Lung (tissue), 12 donors: ENCODE results near the gene SYNE3. TPM values are rescaled to one million over a fixed set of nuclear protein-coding genes. Genes with fewer than 3 reads are reported as not detected.

Experiments used
- ATAC-seq: fragments of 200-7000 bp; cut with Tn5 transposase; one replicate; pipeline ENCODE4 v1.9.1; 2020; ENCODE audit warnings: moderate number of reproducible peaks; ENCODE audit not compliant: insufficient read depth, low FRiP score
- DNase-seq, 3 donors: peaks; one replicate each; pipeline ENCODE4 v3.0.0-alpha.2; 2013 to 2017
- H3K27ac ChIP-seq, 2 donors: one replicate each; pipeline ENCODE4 v1.5.1; 2013; ENCODE audit warnings: mild to moderate bottlenecking in 2 of 2, moderate library complexity in 2 of 2, control low read depth in 1 of 2, inconsistent platforms in 1 of 2, low read depth in 1 of 2, low read length in 1 of 2
- H3K27me3 ChIP-seq, 3 donors: one replicate each; pipeline ENCODE4 v1.5.1; 2013; ENCODE audit warnings: low read length in 2 of 3; ENCODE audit not compliant: control insufficient read depth in 3 of 3, insufficient read depth in 3 of 3
- H3K36me3 ChIP-seq, 4 donors: one replicate each; pipeline ENCODE4 v1.5.1; 2013; ENCODE audit warnings: low read length in 4 of 4, mild to moderate bottlenecking in 1 of 4, moderate library complexity in 1 of 4; ENCODE audit not compliant: control insufficient read depth in 4 of 4, insufficient read depth in 4 of 4
- H3K4me1 ChIP-seq, 5 donors: one replicate each; pipeline ENCODE4 v1.5.1; 2013; ENCODE audit warnings: low read length in 5 of 5, mild to moderate bottlenecking in 2 of 5, moderate library complexity in 1 of 5; ENCODE audit not compliant: control insufficient read depth in 5 of 5, insufficient read depth in 5 of 5
- H3K4me3 ChIP-seq: one replicate; pipeline ENCODE4 v1.5.1; 2013; ENCODE audit warnings: mild to moderate bottlenecking, control low read depth, moderate library complexity
- H3K9ac ChIP-seq, 2 donors: one replicate each; pipeline ENCODE4 v1.5.1; 2013; ENCODE audit warnings: low read length in 2 of 2, control low read depth in 1 of 2; ENCODE audit not compliant: insufficient read depth in 1 of 2
- H3K9me3 ChIP-seq, 4 donors: one replicate each; pipeline ENCODE4 v1.5.1; 2013; ENCODE audit warnings: low read length in 3 of 4, mild to moderate bottlenecking in 1 of 4, moderate library complexity in 1 of 4; ENCODE audit not compliant: control insufficient read depth in 4 of 4, insufficient read depth in 3 of 4
- CTCF ChIP-seq: IDR thresholded peaks from 2 replicates; pipeline ENCODE4 v1.5.1; 2012; ENCODE audit warnings: mild to moderate bottlenecking; ENCODE audit errors: control extremely low read depth, extremely low read depth
- WGBS, 2 donors: extraction: QIAGEN DNeasy Blood & Tissue Kit; methylation state at CpG; one replicate each; pipeline ENCODE4 v1.1.7; 2013; 5-methylcytosine and 5-hydroxymethylcytosine counted together
- polyA plus RNA-seq, 2 donors: library from polyadenylated mRNA; stranded (reverse); fragments of 200-250 nt; gene quantifications; one replicate each; pipeline ENCODE4 v1.2.1, GENCODE V29; 2013
- total RNA-seq, 2 donors: library from RNA; depleted of rRNA in 1 of 2; stranded (reverse); fragments of >200 nt in 1 of 2; gene quantifications; one replicate each; pipeline ENCODE4 v1.2.1, GENCODE V29; 2014 to 2021
- donor health status: control.
- donor health status: control.
- donor health status: Bipolar disorder and iron deficiency.
- donor health status: healthy.
- donor health status: DM: yes; HTN: yes; CAD: no.

The SYNE3 gene
- total and polyA plus RNA-seq, 4 donors = 2.7 to 30.5 (median 6.1) TPM

DNA sequence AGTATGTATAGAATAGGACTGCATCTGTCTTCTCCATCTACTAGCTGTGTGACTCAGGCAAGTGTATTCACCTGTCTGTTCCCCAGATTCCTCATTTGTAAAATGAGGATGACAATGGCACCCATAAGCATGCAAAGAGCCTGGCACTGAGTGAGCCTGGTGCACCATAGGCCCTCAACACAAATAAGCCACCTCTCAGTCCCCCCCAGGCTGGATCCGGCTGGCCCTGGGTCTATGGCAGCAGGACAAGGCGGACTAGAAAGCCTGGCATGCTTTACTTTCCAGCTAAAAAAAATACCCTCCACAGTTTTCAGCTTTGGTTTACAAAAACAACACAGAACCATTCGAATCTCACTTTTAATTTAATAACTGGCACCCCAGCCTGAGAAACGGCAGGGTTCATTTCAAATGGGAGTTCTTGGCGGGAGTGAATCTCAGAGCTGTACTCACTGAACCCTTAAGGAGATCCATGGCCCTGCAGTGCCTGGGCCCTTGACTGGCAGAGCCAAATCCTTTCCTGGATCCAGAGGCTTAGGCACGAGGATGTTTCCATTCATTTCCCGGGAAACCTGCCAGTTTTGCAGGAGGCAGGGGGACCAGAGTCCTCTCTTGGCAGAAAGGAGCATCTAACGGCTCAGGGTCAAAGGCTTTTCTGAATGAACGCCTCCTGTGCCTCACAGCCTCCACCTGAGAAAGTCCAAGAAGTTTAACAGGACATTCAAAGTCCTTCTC, 17.7 kb downstream of the SYNE3 start:
- Histone ChIP-seq H3K9ac (no peak overlapping the region), H3K9me3 (no peaks in the 10 kb centered on the region), H3K4me3 (no peak overlapping the region), H3K27ac (peak overlapping the region in 1 of 2 donors; percentile 24), H3K4me1 (peaks cover 0 to 36% (median 9%) of the 10 kb centered on the region in 5 donors), H3K36me3 (peaks cover 0 to 2% (median 0%) of the 10 kb centered on the region in 4 donors), H3K27me3 (no peaks in the 10 kb centered on the region)
- TF ChIP-seq CTCF = no peak
- 76 to 84% methylated on average over 9 of the region's 9 CpGs for WGBS, 2 donors
- DNase-seq (peak; percentile 81 to 96 (median 90)), ATAC-seq (no peak)

- DNase-seq = peak; percentile 40 to 85 (median 67)
Measured at GRCh38 chr14:95497561-95498011, 18.9 kb downstream of the SYNE3 start.

GRCh38 chr14:95496690-95497259, 19.7 kb downstream of the SYNE3 start:
- Histone ChIP-seq H3K9me3 (peaks cover 0 to 6% (median 0%) of the 10 kb centered on the region in 4 donors), H3K9ac (no peak overlapping the region), H3K27ac (no peak overlapping the region), H3K4me3 (no peak overlapping the region), H3K4me1 (peaks cover 0 to 34% (median 9%) of the 10 kb centered on the region in 5 donors), H3K27me3 (no peaks in the 10 kb centered on the region), H3K36me3 (peaks cover 0 to 2% (median 0%) of the 10 kb centered on the region in 4 donors)
- no peak for TF ChIP-seq CTCF
- DNase-seq (peak; percentile 44 to 71 (median 64)), ATAC-seq (peak; percentile 19)
- whole genome bisulfite sequencing, 2 donors = 40 to 59% methylated on average over 4 of the region's 4 CpGs

More at GRCh38 chr14:95497561-95498011, 18.9 kb downstream of the SYNE3 start:
- Histone ChIP-seq H3K27me3 (no peaks in the 10 kb centered on the region), H3K9ac (no peak overlapping the region), H3K4me3 (no peak overlapping the region), H3K27ac (no peak overlapping the region), H3K36me3 (peaks cover 0 to 2% (median 0%) of the 10 kb centered on the region in 4 donors), H3K4me1 (peaks cover 0 to 36% (median 9%) of the 10 kb centered on the region in 5 donors), H3K9me3 (no peaks in the 10 kb centered on the region)
- no peak for ATAC-seq
- 70 to 84% methylated on average over 9 of the region's 9 CpGs for WGBS, 2 donors
- TF ChIP-seq CTCF = no peak
